ENCODE results near the gene SLC16A5.

GRCh38 chr17:75078284-75079022, 9.3 kb upstream of the SLC16A5 start:
- TF ChIP-seq CTCF (IDR thresholded peaks at IDR 0.05) (no peak), POLR2A (IDR thresholded peaks at IDR 0.05) (no peak), POLR2AphosphoS5 (IDR thresholded peaks at IDR 0.05) (no peak), EP300 (IDR thresholded peaks at IDR 0.05; ENCODE audit: low read depth) (no peak)
